Activated CD4-positive, CD25-positive, alpha-beta regulatory T cell treated with anti-CD3 and anti-CD28 coated beads, Interleukin-2, amount 50 U/mL, for 72 hours (primary cell): ENCODE data around the gene MAP3K6.
A peak's percentile ranks its signal among the peaks of the same experiment; 100 is the strongest.

Experiments used
- DNase-seq: peaks from one replicate; pipeline ENCODE4 v3.0.0; 2021

MAP3K6 gene

GRCh38 chr1:27372022-27372807 lies 5.5 kb upstream of the MAP3K6 start:
- DNase-seq = no peak

GRCh38 chr1:27368869-27369582 lies 2.3 kb upstream of the MAP3K6 start:
- no peak for DNase-seq

- no peak for DNase-seq
Measured at GRCh38 chr1:27367160-27367650, 444 bp upstream of the MAP3K6 start.

GRCh38 chr1:27366113-27366410 lies 699 bp downstream of the MAP3K6 start:
- DNase-seq = peak; percentile 75

GRCh38 chr1:27365372-27366112 lies 1.2 kb downstream of the MAP3K6 start:
- peak; percentile 72 for DNase-seq

- DNase-seq = no peak
Measured at GRCh38 chr1:27364696-27365371, 1.9 kb downstream of the MAP3K6 start.

- DNase-seq = no peak
Measured at GRCh38 chr1:27363766-27364695, 2.7 kb downstream of the MAP3K6 start.

GRCh38 chr1:27361553-27361952 lies 5.2 kb downstream of the MAP3K6 start:
- no peak for DNase-seq

GRCh38 chr1:27361044-27361402 lies 5.7 kb downstream of the MAP3K6 start:
- no peak for DNase-seq

- peak; percentile 56 for DNase-seq
Measured at GRCh38 chr1:27360159-27361043, 6.4 kb downstream of the MAP3K6 start.

GRCh38 chr1:27359822-27360158 lies 7.0 kb downstream of the MAP3K6 start:
- no peak for DNase-seq

GRCh38 chr1:27358928-27359313 lies 7.8 kb downstream of the MAP3K6 start:
- DNase-seq = no peak

- DNase-seq = no peak
Measured at GRCh38 chr1:27358038-27358927, 8.5 kb downstream of the MAP3K6 start.

GRCh38 chr1:27357281-27358037 lies 9.3 kb downstream of the MAP3K6 start:
- peak; percentile 84 for DNase-seq

- peak; percentile 44 for DNase-seq
Measured at GRCh38 chr1:27356619-27357280, 10.0 kb downstream of the MAP3K6 start.

- DNase-seq = no peak
Measured at GRCh38 chr1:27356277-27356618, 10.5 kb downstream of the MAP3K6 start.

- no peak for DNase-seq
Measured at GRCh38 chr1:27355683-27356082, 11.1 kb downstream of the MAP3K6 start.

GRCh38 chr1:27353629-27354028 lies 13.1 kb downstream of the MAP3K6 start:
- DNase-seq = no peak

- no peak for DNase-seq
Measured at GRCh38 chr1:27353166-27353565, 13.6 kb downstream of the MAP3K6 start.
